Brain microvascular endothelial cell (primary cell): Measurements from ENCODE around the gene RXRA.

Experiments
- DNase-seq: peaks from one replicate; pipeline ENCODE4 v3.0.0-alpha.2; 2020
- H3K27ac ChIP-seq: fragments of 250-450 bp; sonication (Bioruptor Pico); 2 replicates; pipeline ENCODE4 v1.5.1; 2020; ENCODE audit warnings: mild to moderate bottlenecking, moderate library complexity
- H3K27me3 ChIP-seq: fragments of 250-450 bp; sonication (Bioruptor Pico); replicated peaks from 2 replicates; pipeline ENCODE4 v1.5.1; 2020; ENCODE audit warnings: mild to moderate bottlenecking
- H3K36me3 ChIP-seq: fragments of 250-450 bp; sonication (Bioruptor Pico); replicated peaks from 2 replicates; pipeline ENCODE4 v1.5.1; 2020; ENCODE audit warnings: mild to moderate bottlenecking
- H3K4me3 ChIP-seq: 2 replicates; pipeline ENCODE4 v1.5.1; 2011; ENCODE audit warnings: low read depth, mild to moderate bottlenecking, control low read depth, low read length, moderate library complexity
- in situ Hi-C: cut with HindIII; loops from 2 replicates; pipeline ENCODE4 v1.10.0; 2017; ENCODE audit warnings: low sequenced_read_pairs, low pct_ligation_motif_present
- TF ChIP-seq, protein P1 (sequence below): IDR thresholded peaks from 2 replicates; pipeline ENCODE4 v1.5.1; 2011; ENCODE audit warnings: low read depth, mild to moderate bottlenecking, moderate library complexity, low read length, control low read depth, inconsistent platforms; ENCODE audit errors: missing control alignments

The RXRA gene

DNA sequence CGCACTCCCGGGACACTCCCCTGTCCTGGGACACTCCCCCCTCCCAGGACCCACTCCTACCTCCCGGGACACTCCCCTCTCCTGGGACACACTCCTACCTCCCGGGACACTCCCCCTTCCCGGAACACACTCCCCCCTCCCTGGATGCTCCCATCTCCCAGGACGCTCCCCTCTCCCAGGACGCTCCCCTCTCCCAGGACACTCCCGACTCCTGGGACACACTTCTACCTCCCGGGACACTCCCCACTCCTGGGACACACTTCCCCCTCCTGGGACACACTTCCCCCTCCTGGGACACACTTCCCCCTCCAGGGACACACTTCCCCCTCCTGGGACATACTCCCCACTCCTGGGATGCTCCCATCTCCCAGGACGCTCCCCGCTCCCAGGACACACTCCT, 95.6 kb downstream of the RXRA start:
- no peak for DNase-seq
- Histone ChIP-seq H3K27ac (no peak overlapping the region), H3K36me3 (no peaks in the 10 kb centered on the region), H3K27me3 (no peaks in the 10 kb centered on the region), H3K4me3 (no peak overlapping the region)
- in situ Hi-C loops = no loop called here
- TF ChIP-seq, protein P1, sequence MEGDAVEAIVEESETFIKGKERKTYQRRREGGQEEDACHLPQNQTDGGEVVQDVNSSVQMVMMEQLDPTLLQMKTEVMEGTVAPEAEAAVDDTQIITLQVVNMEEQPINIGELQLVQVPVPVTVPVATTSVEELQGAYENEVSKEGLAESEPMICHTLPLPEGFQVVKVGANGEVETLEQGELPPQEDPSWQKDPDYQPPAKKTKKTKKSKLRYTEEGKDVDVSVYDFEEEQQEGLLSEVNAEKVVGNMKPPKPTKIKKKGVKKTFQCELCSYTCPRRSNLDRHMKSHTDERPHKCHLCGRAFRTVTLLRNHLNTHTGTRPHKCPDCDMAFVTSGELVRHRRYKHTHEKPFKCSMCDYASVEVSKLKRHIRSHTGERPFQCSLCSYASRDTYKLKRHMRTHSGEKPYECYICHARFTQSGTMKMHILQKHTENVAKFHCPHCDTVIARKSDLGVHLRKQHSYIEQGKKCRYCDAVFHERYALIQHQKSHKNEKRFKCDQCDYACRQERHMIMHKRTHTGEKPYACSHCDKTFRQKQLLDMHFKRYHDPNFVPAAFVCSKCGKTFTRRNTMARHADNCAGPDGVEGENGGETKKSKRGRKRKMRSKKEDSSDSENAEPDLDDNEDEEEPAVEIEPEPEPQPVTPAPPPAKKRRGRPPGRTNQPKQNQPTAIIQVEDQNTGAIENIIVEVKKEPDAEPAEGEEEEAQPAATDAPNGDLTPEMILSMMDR = no peak

DNA sequence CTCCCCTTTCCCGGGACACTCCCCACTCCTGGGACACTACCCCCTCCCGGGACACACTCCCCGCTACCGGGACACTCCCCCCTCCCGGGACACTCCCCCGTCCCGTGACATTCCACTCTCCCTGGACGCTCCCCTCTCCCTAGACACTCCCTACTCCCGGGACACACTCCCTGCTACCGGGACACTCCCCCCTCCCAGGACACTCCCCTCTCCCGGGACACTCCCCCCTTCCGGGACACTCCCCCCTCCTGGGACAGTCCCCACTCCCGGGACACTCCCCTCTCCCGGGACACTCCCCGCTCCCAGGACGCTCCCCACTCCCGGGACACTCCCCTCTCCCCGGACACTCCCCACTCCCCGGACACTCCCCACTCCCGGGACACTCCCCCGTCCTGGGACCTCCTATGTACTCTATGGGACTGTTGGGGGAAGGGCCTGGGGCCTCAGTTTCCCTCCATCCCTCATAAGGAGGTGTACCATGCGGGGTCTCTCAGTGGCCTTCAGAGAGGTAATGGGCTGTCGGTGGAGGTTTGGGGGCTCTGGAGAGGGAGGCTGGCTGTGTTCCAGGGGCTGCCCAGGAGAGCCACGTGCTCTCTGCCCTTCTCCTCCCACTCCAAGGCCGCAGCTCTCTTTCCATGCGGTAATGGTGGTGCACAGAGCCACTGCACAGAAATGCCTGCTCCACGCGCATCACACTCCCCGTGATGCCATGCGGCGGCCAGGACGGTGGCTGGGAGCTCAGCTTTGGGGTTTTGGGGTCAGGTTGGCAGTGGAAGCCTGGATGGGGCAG, 96.2 kb downstream of the RXRA start:
- no peak for DNase-seq
- H3K27ac ChIP-seq = no peak overlapping the region
- in situ Hi-C loops = no loop called here
- H3K27me3 ChIP-seq = no peaks in the 10 kb centered on the region
- H3K36me3 ChIP-seq = no peaks in the 10 kb centered on the region
- H3K4me3 ChIP-seq = no peak overlapping the region
- TF ChIP-seq, protein P1 = no peak

DNA sequence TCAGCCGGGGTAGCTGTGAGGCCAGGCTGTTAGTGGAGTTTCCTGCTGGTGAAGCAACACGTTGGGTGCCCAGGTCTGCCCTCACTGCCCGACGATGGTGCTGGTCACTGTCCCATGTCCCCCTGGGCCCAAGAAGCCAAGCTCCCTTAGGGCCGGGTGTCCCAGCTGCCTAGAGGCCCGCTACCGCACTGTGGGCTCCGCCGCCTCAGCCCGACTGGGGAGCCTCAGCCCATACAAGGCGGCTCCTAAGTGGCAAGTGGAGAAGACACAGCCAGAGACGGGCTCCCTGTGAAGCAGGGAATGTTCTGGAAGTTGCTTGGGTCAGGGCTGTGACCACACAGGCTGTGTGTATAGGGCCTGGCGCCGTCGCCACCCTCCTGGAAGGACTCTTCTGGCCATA, 96.9 kb downstream of the RXRA start:
- TF ChIP-seq, protein P1 = no peak

DNA sequence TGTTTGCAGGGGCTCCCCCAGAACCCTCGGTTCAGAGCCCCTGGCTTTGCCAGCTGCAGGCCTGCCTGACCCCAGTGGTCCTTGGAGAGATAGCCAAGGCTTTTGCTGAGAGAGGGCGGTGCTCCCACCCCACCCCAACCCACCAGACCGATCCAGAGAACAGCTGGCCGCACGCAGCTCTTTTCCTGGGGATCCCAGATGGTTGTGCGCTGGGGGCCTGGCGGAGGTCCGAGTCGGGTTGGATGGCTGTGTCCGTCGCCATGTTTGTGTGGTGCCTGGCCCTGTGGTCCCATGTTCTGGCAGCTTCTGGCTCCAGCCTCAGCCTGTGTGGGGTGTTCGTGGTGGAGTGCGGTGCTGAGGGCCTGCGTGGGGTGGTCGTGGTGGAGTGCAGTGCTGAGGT, 97.5 kb downstream of the RXRA start:
- TF ChIP-seq, protein P1 = no peak
- Histone ChIP-seq H3K36me3 (no peaks in the 10 kb centered on the region), H3K27ac (no peak overlapping the region), H3K4me3 (no peak overlapping the region), H3K27me3 (no peaks in the 10 kb centered on the region)
- DNase-seq = no peak
- in situ Hi-C loops = no loop called here

More for the DNA sequence above, 96.9 kb downstream of the RXRA start:
- Histone ChIP-seq H3K36me3 (no peaks in the 10 kb centered on the region), H3K4me3 (no peak overlapping the region), H3K27ac (no peak overlapping the region), H3K27me3 (no peaks in the 10 kb centered on the region)
- no peak for DNase-seq
- in situ Hi-C loops = no loop called here

DNA sequence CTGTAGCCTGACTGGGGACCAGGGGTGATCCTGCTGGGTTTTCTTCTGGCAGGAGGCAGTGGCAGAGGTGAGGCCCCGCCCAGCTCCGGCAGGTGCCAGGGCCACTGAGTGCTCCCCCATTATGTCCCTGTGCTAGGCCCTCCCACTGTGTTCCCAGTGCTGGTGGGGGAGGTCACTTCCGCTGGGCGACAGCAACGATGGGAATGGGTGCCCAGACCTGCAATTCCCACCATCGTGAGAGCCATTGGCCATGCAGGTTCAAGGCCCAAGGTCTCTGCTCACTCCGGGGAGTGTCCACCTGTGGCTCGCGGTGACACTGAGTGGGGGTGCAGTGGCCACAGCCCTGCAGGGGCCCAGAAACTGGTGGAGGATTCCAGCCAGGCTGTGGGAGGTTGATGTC, 98.6 kb downstream of the RXRA start:
- Histone ChIP-seq H3K27ac (no peak overlapping the region), H3K27me3 (no peaks in the 10 kb centered on the region), H3K4me3 (no peak overlapping the region), H3K36me3 (no peaks in the 10 kb centered on the region)
- DNase-seq = no peak
- TF ChIP-seq, protein P1 = no peak
- in situ Hi-C loops = no loop called here

DNA sequence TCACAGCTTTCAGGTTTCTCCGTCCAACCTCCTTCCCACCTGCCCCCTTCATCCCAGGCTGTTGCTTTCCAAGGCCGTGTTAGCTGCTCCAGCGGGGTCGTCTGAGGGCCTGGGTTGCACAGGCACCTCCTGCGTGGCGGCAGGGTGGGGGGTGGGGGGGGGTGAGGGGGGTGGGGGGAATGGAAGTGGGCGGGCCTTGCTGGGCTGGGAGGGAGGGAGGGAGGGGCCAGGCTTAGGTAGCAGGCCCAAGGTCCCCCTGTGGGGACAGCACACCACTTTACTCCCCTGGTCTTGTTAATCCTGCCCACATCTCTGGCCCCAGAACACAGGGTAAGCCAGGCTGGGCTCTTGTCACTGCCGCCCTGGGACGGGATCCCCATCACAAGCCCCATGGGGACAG, 99.1 kb downstream of the RXRA start:
- no peak overlapping the region for H3K27ac ChIP-seq
- H3K27me3 ChIP-seq = no peaks in the 10 kb centered on the region
- no peak for DNase-seq
- TF ChIP-seq, protein P1 = no peak
- in situ Hi-C loops = no loop called here
- H3K4me3 ChIP-seq = no peak overlapping the region
- H3K36me3 ChIP-seq = no peaks in the 10 kb centered on the region
